NCI-H1694 treated with DMSO at 0.1 percent for 48 hours (cell line): ENCODE measurements around the gene CKAP5.

Experiments
- DNase-seq: peaks from one replicate; lab custom pipeline; 2025; lab: John Stamatoyannopoulos, UW

Gene CKAP5

GRCh38 chr11:46845740-46846509, at the start of gene CKAP5:
TSS of gene CKAP5 (minus strand) at chr11:46846280. CDS start at chr11:46821231, 25,049 bp downstream.
- DNase-seq = peak; percentile 60

GRCh38 chr11:46895821-46896220, 49.7 kb upstream of the CKAP5 start:
- peak; percentile 43 for DNase-seq

- no peak for DNase-seq
Observed at GRCh38 chr11:46894961-46895360, 48.9 kb upstream of the CKAP5 start.

GRCh38 chr11:46894506-46894905, 48.4 kb upstream of the CKAP5 start:
- DNase-seq = no peak

- DNase-seq = no peak
Observed at GRCh38 chr11:46892838-46893237, 46.8 kb upstream of the CKAP5 start.

GRCh38 chr11:46892109-46892508, 46.0 kb upstream of the CKAP5 start:
- DNase-seq = no peak

- DNase-seq = no peak
Observed at GRCh38 chr11:46890665-46891064, 44.6 kb upstream of the CKAP5 start.

- DNase-seq = peak; percentile 67
Observed at GRCh38 chr11:46889689-46890475, 43.8 kb upstream of the CKAP5 start.

- DNase-seq = no peak
Observed at GRCh38 chr11:46889251-46889650, 43.2 kb upstream of the CKAP5 start.

GRCh38 chr11:46888636-46889035, 42.6 kb upstream of the CKAP5 start:
- no peak for DNase-seq

GRCh38 chr11:46886211-46886610, 40.1 kb upstream of the CKAP5 start:
- DNase-seq = no peak

- no peak for DNase-seq
Observed at GRCh38 chr11:46879056-46879585, 33.0 kb upstream of the CKAP5 start.

- no peak for DNase-seq
Observed at GRCh38 chr11:46877580-46877979, 31.5 kb upstream of the CKAP5 start.

GRCh38 chr11:46876471-46876870, 30.4 kb upstream of the CKAP5 start:
- DNase-seq = no peak

GRCh38 chr11:46874586-46874985, 28.5 kb upstream of the CKAP5 start:
- DNase-seq = no peak

GRCh38 chr11:46868912-46869311, 22.8 kb upstream of the CKAP5 start:
- no peak for DNase-seq

GRCh38 chr11:46865340-46865739, 19.3 kb upstream of the CKAP5 start:
- DNase-seq = no peak

- DNase-seq = no peak
Observed at GRCh38 chr11:46860218-46860617, 14.1 kb upstream of the CKAP5 start.

- DNase-seq = no peak
Observed at GRCh38 chr11:46858920-46859546, 13.0 kb upstream of the CKAP5 start.

- DNase-seq = no peak
Observed at GRCh38 chr11:46857666-46858065, 11.6 kb upstream of the CKAP5 start.

GRCh38 chr11:46856605-46857343, 10.7 kb upstream of the CKAP5 start:
- DNase-seq = no peak

GRCh38 chr11:46855863-46856262, 9.8 kb upstream of the CKAP5 start:
- DNase-seq = no peak
